Prostate gland (tissue), 2 donors: ENCODE data around the gene RTTN. TPM values are rescaled to one million over a fixed set of nuclear protein-coding genes. Genes with fewer than 3 reads are reported as not detected.

Experiments used
- DNase-seq: peaks from one replicate; pipeline ENCODE4 v3.0.0-alpha.2; 2019; ENCODE audit warnings: low spot score
- H3K27ac ChIP-seq, 2 donors: fragments of 200-600 bp; sonication (generic); 2 replicates each; pipeline ENCODE4 v1.5.1; 2017 to 2019
- H3K27me3 ChIP-seq: fragments of 200-600 bp; sonication (generic); replicated peaks from 2 replicates; pipeline ENCODE4 v1.5.1; 2019; ENCODE audit not compliant: insufficient read depth
- H3K36me3 ChIP-seq, 2 donors: fragments of 200-600 bp; sonication (generic); 1 replicate in 1 of 2; 2 replicates in 1 of 2; pipeline versions ENCODE4 v1.5.1 to v1.8.1; 2017 to 2019
- H3K4me1 ChIP-seq: fragments of 200-600 bp; sonication (generic); replicated peaks from 2 replicates; pipeline ENCODE4 v1.5.1; 2019
- H3K4me3 ChIP-seq, 2 donors: fragments of 200-600 bp; sonication (generic); 2 replicates each; pipeline ENCODE4 v1.5.1; 2017 to 2019
- H3K9me3 ChIP-seq: fragments of 200-600 bp; sonication (generic); 2 replicates; pipeline ENCODE4 v1.5.1; 2017
- CTCF ChIP-seq, 4 experiments: fragments of 200-600 bp in 2 of 4; fragments of 450-650 bp in 2 of 4; sonication (generic) in 2 of 4; IDR thresholded peaks; 1 replicate in 3 of 4; 2 replicates in 1 of 4; pipeline ENCODE4 v1.5.1; 2016 to 2019; ENCODE audit warnings: antibody characterized with exemption in 4 of 4, mild to moderate bottlenecking in 2 of 4, moderate library complexity in 2 of 4
- POLR2A ChIP-seq: fragments of 450-650 bp; IDR thresholded peaks from one replicate; pipeline ENCODE4 v1.6.1; 2016; ENCODE audit warnings: antibody characterized with exemption, mild to moderate bottlenecking
- POLR2AphosphoS5 ChIP-seq: sonication (generic); formaldehyde crosslinking; IDR thresholded peaks from one replicate; pipeline ENCODE4 v1.6.1; 2017; ENCODE audit warnings: antibody characterized with exemption
- WGBS: methylation state at CpG from one replicate; pipeline ENCODE4 v1.1.5; 2018; 5-methylcytosine and 5-hydroxymethylcytosine counted together
- intact Hi-C: fragments of 100-400 bp; cut with DNase I; formaldehyde crosslinking; loops from one replicate; pipeline ENCODE4 v1.14.2; 2022
- total RNA-seq, 2 donors: library from RNA; depleted of rRNA; stranded (reverse); fragments of >200 nt; gene quantifications; one replicate each; pipeline ENCODE4 v1.1.0, GENCODE V29; 2016

RTTN gene
- total RNA-seq, 2 donors from 2014 or later = 8.4 to 21.5 TPM

GRCh38 chr18:70158992-70159717 is 46.3 kb downstream of the RTTN start:
- no peak for DNase-seq
- H3K27me3 ChIP-seq = no peaks in the 10 kb centered on the region
- no peak overlapping the region for H3K4me3 ChIP-seq
- H3K9me3 ChIP-seq = no peaks in the 10 kb centered on the region
- intact Hi-C loops = no loop called here
- no peak overlapping the region for H3K27ac ChIP-seq
- no peaks in the 10 kb centered on the region for H3K4me1 ChIP-seq
- no peaks in the 10 kb centered on the region for H3K36me3 ChIP-seq
- TF ChIP-seq POLR2AphosphoS5 (no peak), CTCF (IDR thresholded peaks at IDR 0.05) (no peak), POLR2A (no peak)
- 97% methylated on average over 3 of the region's 3 CpGs for WGBS

GRCh38 chr18:70156886-70157285 is 48.6 kb downstream of the RTTN start:
- H3K4me3 ChIP-seq = no peak overlapping the region
- H3K27me3 ChIP-seq = no peaks in the 10 kb centered on the region
- no peaks in the 10 kb centered on the region for H3K9me3 ChIP-seq
- TF ChIP-seq CTCF (IDR thresholded peaks at IDR 0.05) (no peak), POLR2AphosphoS5 (no peak), POLR2A (no peak)
- no peaks in the 10 kb centered on the region for H3K4me1 ChIP-seq
- no peak overlapping the region for H3K27ac ChIP-seq
- intact Hi-C loops = no loop called here
- no peaks in the 10 kb centered on the region for H3K36me3 ChIP-seq
- WGBS = 97% methylated on average over 8 of the region's 8 CpGs
- no peak for DNase-seq

- TF ChIP-seq CTCF (IDR thresholded peaks at IDR 0.05) (no peak), POLR2A (no peak), POLR2AphosphoS5 (no peak)
- H3K27ac ChIP-seq = no peak overlapping the region
- WGBS = 50% methylated on average over 4 of the region's 4 CpGs
- H3K4me1 ChIP-seq = no peaks in the 10 kb centered on the region
- H3K36me3 ChIP-seq = no peaks in the 10 kb centered on the region
- intact Hi-C loops = no loop called here
- no peaks in the 10 kb centered on the region for H3K9me3 ChIP-seq
- no peak overlapping the region for H3K4me3 ChIP-seq
- no peak for DNase-seq
- no peaks in the 10 kb centered on the region for H3K27me3 ChIP-seq
These were observed 50.8 kb downstream of the RTTN start for GRCh38 chr18:70154591-70155194.

DNA sequence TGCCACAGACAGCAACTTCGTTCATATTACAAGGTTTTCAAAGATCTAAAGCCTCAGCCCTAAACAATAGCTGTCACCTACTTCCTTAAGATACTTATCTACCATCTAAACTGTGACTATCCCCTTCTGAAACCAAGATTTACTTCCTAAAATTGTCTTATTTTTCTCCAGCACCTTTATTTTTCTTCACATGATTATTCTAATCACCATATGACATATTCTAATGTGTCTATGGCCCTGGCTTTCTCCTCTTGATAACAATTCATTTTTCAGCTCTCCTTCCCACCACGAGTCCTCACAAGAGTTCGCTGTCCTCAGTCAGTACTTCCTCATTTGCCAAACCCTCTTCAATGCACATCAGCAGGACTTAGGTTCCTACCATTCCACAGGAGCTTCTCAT is 53.9 kb downstream of the RTTN start:
- DNase-seq = no peak
- Histone ChIP-seq H3K4me3 (no peak overlapping the region), H3K27me3 (no peaks in the 10 kb centered on the region), H3K27ac (no peak overlapping the region), H3K4me1 (no peaks in the 10 kb centered on the region), H3K36me3 (no peaks in the 10 kb centered on the region), H3K9me3 (no peaks in the 10 kb centered on the region)
- TF ChIP-seq POLR2A (no peak), CTCF (IDR thresholded peaks at IDR 0.05) (no peak), POLR2AphosphoS5 (no peak)
- 75% methylated on average over 3 of the region's 3 CpGs for WGBS
- intact Hi-C loops = no loop called here
